HepG2 (cell line): ENCODE measurements around the gene COLEC12. TPM values are rescaled to one million over a fixed set of nuclear protein-coding genes. Genes with fewer than 3 reads are reported as not detected.
A peak's percentile ranks its signal among the peaks of the same experiment; 100 is the strongest.

Experiments used
- ADNP ChIP-seq: sonication (generic); formaldehyde crosslinking; IDR thresholded peaks from 2 replicates; pipeline ENCODE4 v1.4.0; 2020; ENCODE audit warnings: missing genetic modification reagents
- BRF2 ChIP-seq: sonication (generic); formaldehyde crosslinking; IDR thresholded peaks from 2 replicates; pipeline ENCODE4 v1.8.1; 2022; ENCODE audit warnings: mild to moderate bottlenecking, missing genetic modification reagents
- CEBPG ChIP-seq: IDR thresholded peaks from 2 replicates; pipeline ENCODE4 v1.6.1; 2016
- DR1 ChIP-seq: sonication (generic); formaldehyde crosslinking; IDR thresholded peaks from 2 replicates; pipeline ENCODE4 v1.8.0; 2021; ENCODE audit warnings: mild to moderate bottlenecking, missing genetic modification reagents, inconsistent platforms
- FOXA3 ChIP-seq: IDR thresholded peaks from 2 replicates; pipeline ENCODE4 v1.6.1; 2016; ENCODE audit warnings: missing genetic modification reagents, missing compliant biosample characterization
- HNRNPH1 ChIP-seq: fragments of 200-400 bp; formaldehyde crosslinking; optimal IDR thresholded peaks from 2 replicates; pipeline ENCODE3; 2017; ENCODE audit warnings: mild to moderate bottlenecking, low read depth, low read length
- HOMEZ ChIP-seq: IDR thresholded peaks from 2 replicates; pipeline ENCODE4 v1.6.1; 2016; ENCODE audit warnings: low read depth
- IRX3 ChIP-seq: sonication (generic); formaldehyde crosslinking; IDR thresholded peaks from 2 replicates; pipeline ENCODE4 v1.8.1; 2023; ENCODE audit warnings: mild to moderate bottlenecking, low read depth, missing genetic modification reagents, borderline replicate concordance
- KDM4B ChIP-seq: sonication (generic); formaldehyde crosslinking; IDR thresholded peaks from 2 replicates; pipeline ENCODE4 v1.4.0; 2020; ENCODE audit warnings: missing genetic modification reagents
- MXD4 ChIP-seq: IDR thresholded peaks from 2 replicates; pipeline ENCODE4 v1.6.1; 2016; ENCODE audit warnings: mild to moderate bottlenecking, missing biosample characterization, missing genetic modification reagents
- PAX8 ChIP-seq: sonication (generic); formaldehyde crosslinking; IDR thresholded peaks from 2 replicates; pipeline ENCODE4 v1.8.0; 2022; ENCODE audit warnings: mild to moderate bottlenecking, missing genetic modification reagents, borderline replicate concordance
- POLR2AphosphoS5 ChIP-seq: IDR thresholded peaks from 2 replicates; pipeline ENCODE4 v1.6.1; 2012; ENCODE audit warnings: low read depth, low read length
- RCOR2 ChIP-seq: IDR thresholded peaks from 2 replicates; pipeline ENCODE4 v1.6.1; 2016; ENCODE audit warnings: missing biosample characterization, missing genetic modification reagents
- SIN3A ChIP-seq: IDR thresholded peaks from 2 replicates; pipeline ENCODE4 v1.6.1; 2011; ENCODE audit warnings: low read depth, mild to moderate bottlenecking, control low read depth, low read length, borderline replicate concordance
- XRCC5 ChIP-seq: fragments of 200-400 bp; formaldehyde crosslinking; optimal IDR thresholded peaks from 2 replicates; pipeline ENCODE3; 2017; ENCODE audit warnings: mild to moderate bottlenecking, low read length
- YY1 ChIP-seq: IDR thresholded peaks from 2 replicates; pipeline ENCODE4 v1.6.1; 2011; ENCODE audit warnings: low read length, low read depth, moderate library complexity, mild to moderate bottlenecking; ENCODE audit not compliant: insufficient read depth, insufficient replicate concordance
- ZBTB1 ChIP-seq: sonication (generic); formaldehyde crosslinking; IDR thresholded peaks from 2 replicates; pipeline ENCODE4 v1.4.0; 2020; ENCODE audit warnings: missing genetic modification reagents, borderline replicate concordance
- ZFP36 ChIP-seq: fragments of 150-350 bp; IDR thresholded peaks from 2 replicates; pipeline ENCODE4 v1.6.1; 2018; ENCODE audit warnings: borderline replicate concordance, low read length, low read depth; ENCODE audit not compliant: partially characterized antibody
- ZFP91 ChIP-seq: sonication (generic); formaldehyde crosslinking; IDR thresholded peaks from 2 replicates; pipeline ENCODE4 v1.9.0; 2022; ENCODE audit warnings: missing genetic modification reagents, mild to moderate bottlenecking, borderline replicate concordance
- ZNF30 ChIP-seq: sonication (generic); formaldehyde crosslinking; IDR thresholded peaks from 2 replicates; pipeline ENCODE4 v1.5.0; 2020; ENCODE audit warnings: mild to moderate bottlenecking, missing genetic modification reagents
- ZNF362 ChIP-seq: sonication (generic); formaldehyde crosslinking; IDR thresholded peaks from 2 replicates; pipeline ENCODE4 v1.4.0; 2020; ENCODE audit warnings: missing genetic modification reagents, mild to moderate bottlenecking, borderline replicate concordance
- ZNF558 ChIP-seq: sonication (generic); formaldehyde crosslinking; IDR thresholded peaks from 2 replicates; pipeline ENCODE4 v1.9.0; 2022; ENCODE audit warnings: mild to moderate bottlenecking, missing genetic modification reagents, borderline replicate concordance
- ZNF598 ChIP-seq: sonication (generic); formaldehyde crosslinking; IDR thresholded peaks from 2 replicates; pipeline ENCODE4 v1.5.1; 2020; ENCODE audit warnings: mild to moderate bottlenecking, missing genetic modification reagents, borderline replicate concordance
- ZNF713 ChIP-seq: sonication (generic); formaldehyde crosslinking; IDR thresholded peaks from 2 replicates; pipeline ENCODE4 v1.4.0; 2020; ENCODE audit warnings: mild to moderate bottlenecking, missing genetic modification reagents
- ZNF724P ChIP-seq: sonication (generic); formaldehyde crosslinking; IDR thresholded peaks from 2 replicates; pipeline ENCODE4 v1.8.0; 2022; ENCODE audit warnings: missing genetic modification reagents, borderline replicate concordance
- ZNF781 ChIP-seq: sonication (generic); formaldehyde crosslinking; IDR thresholded peaks from 2 replicates; pipeline ENCODE4 v1.5.1; 2020; ENCODE audit warnings: borderline replicate concordance, mild to moderate bottlenecking, missing genetic modification reagents; ENCODE audit errors: not compliant biosample characterization
- ZNF83 ChIP-seq: sonication (generic); formaldehyde crosslinking; IDR thresholded peaks from 2 replicates; pipeline ENCODE4 v1.4.0; 2020; ENCODE audit warnings: missing genetic modification reagents, mild to moderate bottlenecking, borderline replicate concordance
- polyA plus RNA-seq, 8 experiments: library from polyadenylated mRNA; depleted of rRNA in 3 of 8; stranded (reverse) in 7 of 8; unstranded in 1 of 8; fragments of >200 nt; fragmentation: Illumina TruSeq in 4 of 8; extraction: Trizol in 4 of 8; gene quantifications; 2 replicates each; pipeline versions ENCODE4 v1.2.1 to v1.2.3, GENCODE V29; 2011 to 2016; ENCODE audit warnings: low read depth in 4 of 8, missing spikeins in 1 of 8, mixed read lengths in 1 of 8; ENCODE audit not compliant: insufficient read depth in 1 of 8
- total RNA-seq, 5 experiments: library from RNA; depleted of rRNA; stranded (reverse); fragments of >200 nt; fragmentation: Illumina TruSeq; extraction: Trizol; gene quantifications; 2 replicates each; pipeline ENCODE4 v1.2.3, GENCODE V29; 2016; ENCODE audit warnings: low read depth in 1 of 5

The COLEC12 gene
- total and polyA plus RNA-seq, 2 of the 13 experiments (the other 11 are each of a cell fraction or from before 2014, with no cell fraction given) = 0.02 to 0.11 TPM

GRCh38 chr18:269480-270095, 230.9 kb downstream of the COLEC12 start (continued):
- TF ChIP-seq ZNF362 (CRISPR knock-in tag) = no peak
- TF ChIP-seq BRF2 (CRISPR knock-in tag) = no peak
- no peak for TF ChIP-seq HOMEZ (CRISPR knock-in tag)
- no peak for TF ChIP-seq ZNF598 (CRISPR knock-in tag)
- no peak for TF ChIP-seq ZNF713 (CRISPR knock-in tag)
- TF ChIP-seq ZNF83 (CRISPR knock-in tag) = no peak
- TF ChIP-seq FOXA3 (CRISPR knock-in tag) = peak; percentile 36; the same call in 1 of the 2 replicates
- no peak for TF ChIP-seq ZNF30 (CRISPR knock-in tag)
- no peak for TF ChIP-seq RCOR2 (CRISPR knock-in tag)
- TF ChIP-seq CEBPG (CRISPR knock-in tag) = peak; percentile 50; the same call in 1 of the 2 replicates
- TF ChIP-seq HNRNPH1 = no peak
- no peak for TF ChIP-seq IRX3
- no peak for TF ChIP-seq ZNF724P (CRISPR knock-in tag)
- TF ChIP-seq ZFP91 (CRISPR knock-in tag) = no peak
- no peak for TF ChIP-seq ZBTB1 (CRISPR knock-in tag)
- TF ChIP-seq YY1 = no peak
- no peak for TF ChIP-seq XRCC5
- no peak for TF ChIP-seq POLR2AphosphoS5
- no peak for TF ChIP-seq SIN3A
- TF ChIP-seq DR1 (CRISPR knock-in tag) = no peak
- no peak for TF ChIP-seq KDM4B (CRISPR knock-in tag)
- no peak for TF ChIP-seq PAX8
- no peak for TF ChIP-seq ZFP36
- no peak for TF ChIP-seq ADNP (CRISPR knock-in tag)
- TF ChIP-seq ZNF781 (CRISPR knock-in tag) = no peak
- no peak for TF ChIP-seq MXD4 (CRISPR knock-in tag)
- no peak for TF ChIP-seq ZNF558 (CRISPR knock-in tag)
